ENCODE measurements around the gene MDGA2.
"Not testable (repeated sequence)": the region's sequence is repeated elsewhere in the genome, so short reads cannot be mapped to it uniquely, and the experiment has no call there.

Gene MDGA2

GRCh38 chr14:47220096-47220495, 455.3 kb downstream of the MDGA2 start:
- DNase-seq, result no peak

GRCh38 chr14:47211263-47211662, 464.1 kb downstream of the MDGA2 start:
- no peak for DNase-seq

- DNase-seq, result no peak
These were observed 465.3 kb downstream of the MDGA2 start for GRCh38 chr14:47210099-47210498.

- DNase-seq, result no peak
These were observed 467.0 kb downstream of the MDGA2 start for GRCh38 chr14:47208434-47208833.

GRCh38 chr14:47207617-47208016, 467.8 kb downstream of the MDGA2 start:
- DNase-seq, result no peak

GRCh38 chr14:47200740-47201139, 474.7 kb downstream of the MDGA2 start:
- DNase-seq, result no peak

- DNase-seq, result no peak
These were observed 479.8 kb downstream of the MDGA2 start for GRCh38 chr14:47195582-47195981.

- DNase-seq, result no peak
These were observed 481.4 kb downstream of the MDGA2 start for GRCh38 chr14:47194055-47194454.

- not testable (repeated sequence) for DNase-seq
These were observed 483.2 kb downstream of the MDGA2 start for GRCh38 chr14:47192203-47192602.

GRCh38 chr14:47191700-47192099, 483.7 kb downstream of the MDGA2 start:
- DNase-seq, result no peak

GRCh38 chr14:47189911-47190484, 485.4 kb downstream of the MDGA2 start:
- no peak for DNase-seq

- DNase-seq, result peak; percentile 12
These were observed 488.9 kb downstream of the MDGA2 start for GRCh38 chr14:47186486-47186885.

GRCh38 chr14:47179906-47180305, 495.5 kb downstream of the MDGA2 start:
- DNase-seq, result no peak

- not testable (repeated sequence) for DNase-seq
These were observed 503.5 kb downstream of the MDGA2 start for GRCh38 chr14:47171896-47172295.

GRCh38 chr14:47167402-47167801, 508.0 kb downstream of the MDGA2 start:
- DNase-seq, result no peak

- no peak for DNase-seq
These were observed 520.0 kb downstream of the MDGA2 start for GRCh38 chr14:47155395-47155794.

- no peak for DNase-seq
These were observed 521.1 kb downstream of the MDGA2 start for GRCh38 chr14:47154276-47154797.

GRCh38 chr14:47153746-47154145, 521.7 kb downstream of the MDGA2 start:
- no peak for DNase-seq

GRCh38 chr14:47150267-47150666, 525.1 kb downstream of the MDGA2 start:
- no peak for DNase-seq

- no peak for DNase-seq
These were observed 526.1 kb downstream of the MDGA2 start for GRCh38 chr14:47149326-47149725.

GRCh38 chr14:47148686-47149085, 526.7 kb downstream of the MDGA2 start:
- no peak for DNase-seq

GRCh38 chr14:47120645-47121044, 554.8 kb downstream of the MDGA2 start:
- no peak for DNase-seq

- no peak for DNase-seq
These were observed 571.6 kb downstream of the MDGA2 start for GRCh38 chr14:47103771-47104170.

- no peak for DNase-seq
These were observed 572.9 kb downstream of the MDGA2 start for GRCh38 chr14:47102472-47102871.

GRCh38 chr14:47085678-47086077, 589.7 kb downstream of the MDGA2 start:
- DNase-seq, result no peak
